ENCODE results near the gene CD300LG.

GRCh38 chr17:43849116-43849515, 2.1 kb downstream of the CD300LG start:
- TF ChIP-seq EZH2phosphoT487 (IDR thresholded peaks at IDR 0.05; ENCODE audit: unreplicated experiment) (no peak), REST (IDR thresholded peaks at IDR 0.05; ENCODE audit: unreplicated experiment) (no peak), POLR2AphosphoS5 (IDR thresholded peaks at IDR 0.05; ENCODE audit: low read depth) (no peak), JUNB (IDR thresholded peaks at IDR 0.05; ENCODE audit: unreplicated experiment) (no peak), ETS1 (IDR thresholded peaks at IDR 0.05) (no peak), CTCF (conservative IDR thresholded peaks at IDR 0.05; ENCODE audit: low read depth in 2 of 2) (no peak), EZH2 (IDR thresholded peaks at IDR 0.05; ENCODE audit: low read depth, unreplicated experiment) (no peak), CREB1 (CRISPR knock-in tag; IDR thresholded peaks at IDR 0.05; ENCODE audit: low read depth) (no peak), ZNF462 (CRISPR knock-in tag; IDR thresholded peaks at IDR 0.05) (no peak), NANOG (IDR thresholded peaks at IDR 0.05; ENCODE audit: borderline replicate concordance) (no peak), ZNF114 (CRISPR knock-in tag; IDR thresholded peaks at IDR 0.05) (no peak), STAT1 (IDR thresholded peaks at IDR 0.05; ENCODE audit: unreplicated experiment) (no peak)

Data from GM23338 (cell line).